ENCODE data around the gene TICAM1.

GRCh38 chr19:4807188-4807587 is 24.3 kb downstream of the TICAM1 start:
- TF ChIP-seq, protein P1, sequence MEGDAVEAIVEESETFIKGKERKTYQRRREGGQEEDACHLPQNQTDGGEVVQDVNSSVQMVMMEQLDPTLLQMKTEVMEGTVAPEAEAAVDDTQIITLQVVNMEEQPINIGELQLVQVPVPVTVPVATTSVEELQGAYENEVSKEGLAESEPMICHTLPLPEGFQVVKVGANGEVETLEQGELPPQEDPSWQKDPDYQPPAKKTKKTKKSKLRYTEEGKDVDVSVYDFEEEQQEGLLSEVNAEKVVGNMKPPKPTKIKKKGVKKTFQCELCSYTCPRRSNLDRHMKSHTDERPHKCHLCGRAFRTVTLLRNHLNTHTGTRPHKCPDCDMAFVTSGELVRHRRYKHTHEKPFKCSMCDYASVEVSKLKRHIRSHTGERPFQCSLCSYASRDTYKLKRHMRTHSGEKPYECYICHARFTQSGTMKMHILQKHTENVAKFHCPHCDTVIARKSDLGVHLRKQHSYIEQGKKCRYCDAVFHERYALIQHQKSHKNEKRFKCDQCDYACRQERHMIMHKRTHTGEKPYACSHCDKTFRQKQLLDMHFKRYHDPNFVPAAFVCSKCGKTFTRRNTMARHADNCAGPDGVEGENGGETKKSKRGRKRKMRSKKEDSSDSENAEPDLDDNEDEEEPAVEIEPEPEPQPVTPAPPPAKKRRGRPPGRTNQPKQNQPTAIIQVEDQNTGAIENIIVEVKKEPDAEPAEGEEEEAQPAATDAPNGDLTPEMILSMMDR (IDR thresholded peaks at IDR 0.05) = no peak
- TF ChIP-seq TCF7L2 (IDR thresholded peaks at IDR 0.05; ENCODE audit: low read depth, low read length) = no peak

Data from Panc1 (cell line).